Measurements from ENCODE around the gene PLA2G6. TPM values are rescaled to one million over a fixed set of nuclear protein-coding genes. Genes with fewer than 3 reads are reported as not detected.

The PLA2G6 gene
- total RNA-seq, 1 experiment from 2014 or later, result 29.9 TPM

GRCh38 chr22:38172832-38173640 lies 8.6 kb downstream of the PLA2G6 start:
- Mint-ChIP-seq H3K27me3 (ENCODE audit: low read depth) (no peaks in the 10 kb centered on the region), H3K4me1 (peaks cover 12% of the 10 kb centered on the region), H3K9me3 (no peaks in the 10 kb centered on the region), H3K36me3 (peaks cover under 1% of the 10 kb centered on the region), H3K27ac (peak overlapping the region; percentile 82), H3K4me3 (no peak overlapping the region)
- CTCF ChIA-PET, result interaction anchor here (1.6 to 5.3 kb wide), 2 partner anchors 59 to 75 kb away, joined by 6 to 23 read pairs; no protein-coding TSS in a partner anchor
- peak; percentile 92 for TF ChIP-seq GABPB1 (CRISPR knock-in tag; IDR thresholded peaks at IDR 0.05)
- no peak for TF ChIP-seq PRRX2 (CRISPR knock-in tag; IDR thresholded peaks at IDR 0.05)
- TF ChIP-seq ELF4 (CRISPR knock-in tag; IDR thresholded peaks at IDR 0.05; ENCODE audit: low read depth), result no peak
- no peak for TF ChIP-seq SMAD3 (CRISPR knock-in tag; IDR thresholded peaks at IDR 0.05; ENCODE audit: borderline replicate concordance)
- 0 out of 2 replicates have a peak, but pooled peaks have one; percentile 27 for TF ChIP-seq USF2 (CRISPR knock-in tag; IDR thresholded peaks at IDR 0.05)
- peak; percentile 43; the same call in 1 of the 2 replicates for TF ChIP-seq USF1 (CRISPR knock-in tag; IDR thresholded peaks at IDR 0.05)
- no peak for TF ChIP-seq ZNF671 (CRISPR knock-in tag; IDR thresholded peaks at IDR 0.05)
- no peak for TF ChIP-seq ZBTB43 (CRISPR knock-in tag; IDR thresholded peaks at IDR 0.05)
- no peak for TF ChIP-seq ZNF423 (CRISPR knock-in tag; IDR thresholded peaks at IDR 0.05)
- no peak for TF ChIP-seq ZNF425 (CRISPR knock-in tag; conservative IDR thresholded peaks at IDR 0.05)
- no peak for TF ChIP-seq HMGA2 (CRISPR knock-in tag; IDR thresholded peaks at IDR 0.05)
- TF ChIP-seq ARID4B (CRISPR knock-in tag; IDR thresholded peaks at IDR 0.05; ENCODE audit: borderline replicate concordance), result no peak
- TF ChIP-seq JAZF1 (CRISPR knock-in tag; IDR thresholded peaks at IDR 0.05), result no peak
- POLR2A ChIA-PET, result no interaction called here
- DNase-seq (ENCODE audit: low spot score) (no peak), ATAC-seq (no peak)
